Measurements from ENCODE around the gene KRT79. TPM values are rescaled to one million over a fixed set of nuclear protein-coding genes. Genes with fewer than 3 reads are reported as not detected.
A peak's percentile ranks its signal among the peaks of the same experiment; 100 is the strongest.

KRT79 gene
- total and polyA plus RNA-seq, 3 experiments from 2014 or later, result not detected

DNA sequence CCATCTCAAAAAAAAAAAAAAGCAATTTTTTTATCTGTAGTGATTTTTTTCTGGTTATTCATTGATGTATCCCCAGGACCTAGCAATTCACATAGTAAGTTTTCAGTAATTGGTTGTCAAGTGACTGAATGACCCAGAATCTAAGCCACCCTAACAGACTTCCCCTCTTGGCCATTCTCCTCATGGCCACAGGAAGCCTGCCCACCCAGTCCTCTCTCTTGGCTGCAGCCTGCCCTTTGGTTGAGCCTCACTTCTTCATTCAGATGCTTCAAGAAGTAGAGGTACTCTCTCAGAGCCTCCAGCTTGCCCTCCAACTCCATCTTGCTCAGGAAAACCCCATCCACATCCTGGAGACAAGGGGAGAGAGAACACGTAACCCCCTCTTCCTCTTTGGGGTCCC is 11.8 kb upstream of the KRT79 start:
- no peaks in the 10 kb centered on the region for H3K9me3 ChIP-seq (ENCODE audit: low read length)
- Mint-ChIP-seq H3K4me3 (no peak overlapping the region), H3K36me3 (no peaks in the 10 kb centered on the region), H3K27ac (peak overlapping the region in 2 of 8 donors; percentile 2 to 55), H3K4me1 (no peaks in the 10 kb centered on the region), H3K9me3 (no peaks in the 10 kb centered on the region), H3K27me3 (peaks cover 1 to 24% of the 10 kb centered on the region in 2 donors)
- ChIA-PET CTCF (no interaction called here), POLR2A (no interaction called here)
- H3K27me3 ChIP-seq (ENCODE audit: insufficient read depth, low read length, poor library complexity, severe bottlenecking), result no peaks in the 10 kb centered on the region
- H3K27ac ChIP-seq (ENCODE audit: low read depth, low read length), result no peak overlapping the region
- H3K4me1 ChIP-seq (ENCODE audit: insufficient read depth, low read length), result no peaks in the 10 kb centered on the region
- no peak for DNase-seq
- no peak overlapping the region for H3K4me3 ChIP-seq (ENCODE audit: low read length)
- H3K36me3 ChIP-seq (ENCODE audit: insufficient read depth, low read length), result no peaks in the 10 kb centered on the region

DNA sequence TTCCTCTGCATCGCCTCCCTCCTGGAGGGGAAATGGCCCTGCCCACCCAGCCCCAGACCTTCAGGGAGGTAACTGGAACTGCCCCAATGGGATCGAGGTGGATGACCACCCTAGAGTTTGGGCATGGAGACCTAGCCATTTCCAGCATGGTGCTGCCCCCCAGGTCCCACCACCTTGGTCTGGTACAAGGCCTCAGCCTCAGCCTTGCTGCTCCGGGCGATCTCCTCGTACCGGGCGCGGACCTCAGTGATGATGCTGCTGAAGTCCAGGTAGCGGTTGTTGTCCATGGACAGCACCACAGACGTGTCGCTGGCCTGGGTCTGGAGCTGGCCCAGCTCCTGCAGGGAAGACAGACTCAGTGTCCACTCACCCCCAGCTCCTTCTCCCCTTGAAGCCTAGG is 10.3 kb upstream of the KRT79 start:
- no peaks in the 10 kb centered on the region for H3K36me3 ChIP-seq (ENCODE audit: insufficient read depth, low read length)
- H3K27me3 ChIP-seq (ENCODE audit: insufficient read depth, low read length, poor library complexity, severe bottlenecking), result no peaks in the 10 kb centered on the region
- POLR2A ChIA-PET, result no interaction called here
- no peak overlapping the region for H3K4me3 Mint-ChIP-seq
- H3K27me3 Mint-ChIP-seq, result peaks cover 3 to 22% of the 10 kb centered on the region in 2 donors
- no peak overlapping the region for H3K27ac ChIP-seq (ENCODE audit: low read depth, low read length)
- no peak overlapping the region for H3K4me3 ChIP-seq (ENCODE audit: low read length)
- no peaks in the 10 kb centered on the region for H3K36me3 Mint-ChIP-seq
- CTCF ChIA-PET, result interaction anchor here (0.9 kb wide), 1 partner anchor 177 kb away, joined by 3 read pairs; no protein-coding TSS in a partner anchor
- no peak overlapping the region for H3K27ac Mint-ChIP-seq
- no peaks in the 10 kb centered on the region for H3K4me1 Mint-ChIP-seq
- DNase-seq, result peak in 1 of 5 donors; percentile 24
- H3K4me1 ChIP-seq (ENCODE audit: insufficient read depth, low read length), result no peaks in the 10 kb centered on the region
- H3K9me3 ChIP-seq (ENCODE audit: low read length), result no peaks in the 10 kb centered on the region
- H3K9me3 Mint-ChIP-seq, result no peaks in the 10 kb centered on the region

GRCh38 chr12:52839436-52840105 is 5.5 kb upstream of the KRT79 start:
- CTCF ChIA-PET, result no interaction called here

DNA sequence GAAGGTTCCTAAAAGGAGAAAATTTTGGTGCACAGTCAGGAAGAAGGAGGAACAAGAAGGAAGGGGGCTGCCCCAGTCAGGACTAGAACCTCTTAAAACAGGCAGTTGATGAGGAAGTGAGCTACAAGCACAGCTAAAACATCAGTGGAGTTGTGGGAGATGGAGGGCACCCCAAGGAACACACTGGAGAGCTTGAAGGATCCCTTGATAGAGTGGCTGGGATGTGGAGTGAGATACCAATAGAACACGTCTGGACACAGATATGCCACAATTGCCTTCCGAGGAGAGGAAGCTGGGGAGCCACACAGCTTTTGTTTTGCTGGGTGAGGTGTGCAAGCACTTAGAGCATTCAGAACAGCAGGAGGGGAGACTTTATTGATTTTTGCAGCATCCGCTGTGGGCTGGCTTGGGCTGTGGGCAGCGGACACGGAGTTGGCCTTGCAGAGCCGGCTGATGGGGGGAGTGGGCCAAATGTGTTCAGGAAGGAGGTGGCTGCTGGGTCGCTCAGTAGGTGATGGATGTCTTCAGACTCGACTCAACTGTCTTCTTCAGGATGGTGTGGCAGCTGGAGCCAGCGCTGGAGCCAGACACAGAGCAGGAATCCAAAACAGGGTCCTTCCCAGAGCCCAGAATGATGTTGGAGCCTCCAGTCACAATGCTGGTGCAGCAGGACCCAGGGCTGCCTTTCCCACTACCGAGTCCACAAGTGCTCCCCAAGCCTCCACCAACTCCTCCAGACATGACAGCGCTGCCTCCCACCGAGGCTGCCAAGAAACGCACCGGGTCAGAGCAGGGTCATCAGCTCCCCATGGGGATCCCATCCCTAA is 4.7 kb upstream of the KRT79 start:
- Mint-ChIP-seq H3K36me3 (no peaks in the 10 kb centered on the region), H3K27me3 (peaks cover 16 to 33% of the 10 kb centered on the region in 2 donors), H3K4me3 (no peak overlapping the region), H3K9me3 (no peaks in the 10 kb centered on the region), H3K4me1 (peaks cover 7 to 20% (median 9%) of the 10 kb centered on the region in 3 donors), H3K27ac (peak overlapping the region in 1 of 8 donors; percentile 68)
- no peak overlapping the region for H3K27ac ChIP-seq (ENCODE audit: low read depth, low read length)
- ChIA-PET CTCF (no interaction called here), POLR2A (no interaction called here)
- DNase-seq, result peak in 1 of 5 donors; percentile 38
- peaks cover 12% of the 10 kb centered on the region for H3K4me1 ChIP-seq (ENCODE audit: insufficient read depth, low read length)
- no peaks in the 10 kb centered on the region for H3K36me3 ChIP-seq (ENCODE audit: insufficient read depth, low read length)
- no peaks in the 10 kb centered on the region for H3K9me3 ChIP-seq (ENCODE audit: low read length)
- no peaks in the 10 kb centered on the region for H3K27me3 ChIP-seq (ENCODE audit: insufficient read depth, low read length, poor library complexity, severe bottlenecking)
- no peak overlapping the region for H3K4me3 ChIP-seq (ENCODE audit: low read length)

More at GRCh38 chr12:52839436-52840105, 5.5 kb upstream of the KRT79 start:
- Histone ChIP-seq H3K4me1 (ENCODE audit: insufficient read depth, low read length) (peaks cover 12% of the 10 kb centered on the region), H3K4me3 (ENCODE audit: low read length) (no peak overlapping the region), H3K36me3 (ENCODE audit: insufficient read depth, low read length) (no peaks in the 10 kb centered on the region), H3K9me3 (ENCODE audit: low read length) (no peaks in the 10 kb centered on the region), H3K27me3 (ENCODE audit: insufficient read depth, low read length, poor library complexity, severe bottlenecking) (no peaks in the 10 kb centered on the region), H3K27ac (ENCODE audit: low read depth, low read length) (no peak overlapping the region)
- peaks cover 7 to 20% (median 9%) of the 10 kb centered on the region in 3 donors for H3K4me1 Mint-ChIP-seq
- POLR2A ChIA-PET, result no interaction called here
- no peak overlapping the region for H3K4me3 Mint-ChIP-seq
- peaks cover 16 to 33% of the 10 kb centered on the region in 2 donors for H3K27me3 Mint-ChIP-seq
- peak in 1 of 5 donors; percentile 13 for DNase-seq
- H3K36me3 Mint-ChIP-seq, result no peaks in the 10 kb centered on the region
- no peak overlapping the region for H3K27ac Mint-ChIP-seq
- H3K9me3 Mint-ChIP-seq, result no peaks in the 10 kb centered on the region

DNA sequence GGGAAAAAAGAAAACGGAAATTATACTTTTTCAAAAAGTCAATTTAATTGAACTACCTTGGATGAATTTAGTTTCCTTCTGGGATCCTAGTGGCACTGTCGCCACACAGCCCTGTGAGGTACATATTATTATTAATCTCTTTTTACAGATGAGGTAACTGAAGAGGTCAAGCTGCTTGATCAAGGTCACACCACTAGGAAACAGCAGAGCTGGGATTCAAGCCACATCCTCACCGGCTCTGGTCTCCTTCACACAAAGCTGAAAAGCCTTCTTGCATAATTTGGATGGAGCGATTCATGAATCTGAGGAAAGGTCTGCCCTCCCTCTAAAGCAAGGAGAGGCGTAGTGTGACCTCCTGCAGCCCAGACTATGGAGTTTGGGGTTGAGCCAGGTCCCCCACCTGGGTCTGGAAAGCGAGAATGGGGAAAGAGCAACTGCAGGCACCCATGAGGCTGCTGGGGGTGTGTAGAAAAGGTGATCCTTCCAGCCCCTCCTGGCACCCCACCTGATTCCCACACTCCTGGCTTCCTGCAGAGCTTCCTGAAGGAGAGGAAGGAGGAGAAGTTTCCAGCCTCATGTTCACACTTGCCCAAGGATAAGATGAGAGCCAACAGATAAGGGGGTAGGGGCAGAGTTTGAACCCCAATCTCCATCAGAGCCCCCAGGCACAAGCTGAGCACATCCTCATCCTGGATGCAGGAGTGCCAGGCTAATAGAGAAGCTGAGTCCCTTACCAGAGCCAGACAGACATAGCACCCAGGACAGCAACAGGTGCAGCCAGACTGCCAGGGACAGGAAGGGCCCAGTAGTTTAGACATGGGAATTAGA is 3.9 kb upstream of the KRT79 start:
- Histone ChIP-seq H3K27ac (ENCODE audit: low read depth, low read length) (no peak overlapping the region), H3K27me3 (ENCODE audit: insufficient read depth, low read length, poor library complexity, severe bottlenecking) (no peaks in the 10 kb centered on the region), H3K4me1 (ENCODE audit: insufficient read depth, low read length) (peaks cover 12% of the 10 kb centered on the region), H3K9me3 (ENCODE audit: low read length) (no peaks in the 10 kb centered on the region), H3K4me3 (ENCODE audit: low read length) (no peak overlapping the region), H3K36me3 (ENCODE audit: insufficient read depth, low read length) (no peaks in the 10 kb centered on the region)
- H3K27me3 Mint-ChIP-seq, result peaks cover 16 to 33% of the 10 kb centered on the region in 2 donors
- POLR2A ChIA-PET, result no interaction called here
- peaks cover 7 to 20% (median 9%) of the 10 kb centered on the region in 3 donors for H3K4me1 Mint-ChIP-seq
- peak overlapping the region in 1 of 7 donors; percentile 10 for H3K4me3 Mint-ChIP-seq
- H3K27ac Mint-ChIP-seq, result peak overlapping the region in 2 of 8 donors; percentile 61 to 68
- CTCF ChIA-PET, result no interaction called here
- DNase-seq, result peak in 1 of 5 donors; percentile 5
- no peaks in the 10 kb centered on the region for H3K36me3 Mint-ChIP-seq
- no peaks in the 10 kb centered on the region for H3K9me3 Mint-ChIP-seq

GRCh38 chr12:52837413-52837741 is 3.3 kb upstream of the KRT79 start:
- ChIA-PET CTCF (interaction anchor here (1.0 kb wide), 1 partner anchor 13 kb away, joined by 3 read pairs; no protein-coding TSS in a partner anchor), POLR2A (no interaction called here)

DNA sequence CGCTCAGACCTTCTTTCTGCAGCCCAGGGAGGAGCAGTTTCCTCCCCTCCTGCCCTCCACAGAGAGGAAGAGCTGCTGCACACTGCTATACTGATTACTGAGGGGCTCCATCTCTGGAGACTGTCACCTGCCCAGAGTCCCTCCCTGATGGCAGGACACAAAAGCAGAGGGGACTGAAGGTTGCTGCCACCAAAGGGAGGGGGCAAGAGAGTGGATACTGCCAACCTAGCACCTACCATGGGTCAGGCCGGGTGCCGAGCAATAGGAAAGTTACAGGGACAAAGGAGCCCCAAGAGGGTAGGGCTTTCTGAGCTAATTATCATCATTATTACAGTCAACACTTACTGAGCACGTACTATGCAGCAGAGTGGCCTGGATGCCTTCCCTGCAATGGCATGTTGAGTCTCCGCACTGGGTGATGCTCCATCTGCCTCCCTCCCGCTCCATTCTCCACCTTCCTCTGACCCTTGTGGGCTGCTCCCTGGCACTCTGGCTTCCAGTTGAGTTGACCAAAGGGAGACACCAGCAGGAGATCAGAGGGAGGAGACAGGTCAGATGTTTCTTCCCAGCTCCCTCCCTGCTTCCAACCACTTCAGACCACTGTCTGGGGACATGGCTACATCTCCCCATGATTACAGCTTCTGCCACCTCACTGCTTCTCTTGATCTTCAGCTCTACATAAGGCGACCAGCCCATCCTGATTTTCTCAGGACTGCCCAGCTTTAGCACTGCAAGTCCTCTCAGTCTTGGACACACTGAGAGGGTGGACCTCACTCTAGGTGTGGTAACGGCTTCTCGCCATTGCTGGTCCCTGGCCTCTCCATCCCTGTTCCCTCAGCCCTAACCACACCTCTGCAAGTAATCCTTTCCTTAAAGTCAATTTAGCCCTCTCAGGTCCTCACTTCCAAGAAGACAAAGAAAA is 2.6 kb upstream of the KRT79 start:
- ChIA-PET POLR2A (no interaction called here), CTCF (interaction anchor here (1.0 to 1.2 kb wide), 2 partner anchors 13 to 274 kb away, joined by 3 read pairs; no protein-coding TSS in a partner anchor)
- H3K36me3 ChIP-seq (ENCODE audit: insufficient read depth, low read length), result no peaks in the 10 kb centered on the region
- Mint-ChIP-seq H3K27me3 (peaks cover 16 to 33% of the 10 kb centered on the region in 2 donors), H3K9me3 (no peaks in the 10 kb centered on the region), H3K27ac (peak overlapping the region in 6 of 8 donors; percentile 11 to 84 (median 52)), H3K4me3 (no peak overlapping the region), H3K36me3 (no peaks in the 10 kb centered on the region), H3K4me1 (peaks cover 7 to 20% (median 9%) of the 10 kb centered on the region in 3 donors)
- H3K27me3 ChIP-seq (ENCODE audit: insufficient read depth, low read length, poor library complexity, severe bottlenecking), result no peaks in the 10 kb centered on the region
- H3K4me3 ChIP-seq (ENCODE audit: low read length), result no peak overlapping the region
- no peak for DNase-seq
- peaks cover 12% of the 10 kb centered on the region for H3K4me1 ChIP-seq (ENCODE audit: insufficient read depth, low read length)
- no peak overlapping the region for H3K27ac ChIP-seq (ENCODE audit: low read depth, low read length)
- H3K9me3 ChIP-seq (ENCODE audit: low read length), result no peaks in the 10 kb centered on the region

More at GRCh38 chr12:52837413-52837741, 3.3 kb upstream of the KRT79 start:
- DNase-seq, result no peak
- Mint-ChIP-seq H3K4me1 (peaks cover 7 to 20% (median 9%) of the 10 kb centered on the region in 3 donors), H3K27ac (peak overlapping the region in 1 of 8 donors; percentile 54), H3K27me3 (peaks cover 16 to 33% of the 10 kb centered on the region in 2 donors), H3K4me3 (no peak overlapping the region), H3K9me3 (no peaks in the 10 kb centered on the region), H3K36me3 (no peaks in the 10 kb centered on the region)
- Histone ChIP-seq H3K4me3 (ENCODE audit: low read length) (no peak overlapping the region), H3K9me3 (ENCODE audit: low read length) (no peaks in the 10 kb centered on the region), H3K36me3 (ENCODE audit: insufficient read depth, low read length) (no peaks in the 10 kb centered on the region), H3K4me1 (ENCODE audit: insufficient read depth, low read length) (peaks cover 12% of the 10 kb centered on the region), H3K27me3 (ENCODE audit: insufficient read depth, low read length, poor library complexity, severe bottlenecking) (no peaks in the 10 kb centered on the region), H3K27ac (ENCODE audit: low read depth, low read length) (no peak overlapping the region)

All from CD8-positive, alpha-beta memory T cell (primary cell).